Suprapubic skin (tissue), 3 donors: ENCODE measurements around the gene FXYD3.

Source experiments
- POLR2A ChIP-seq, 2 donors: fragments of 450-650 bp; IDR thresholded peaks; one replicate each; pipeline ENCODE4 v1.6.1; 2017; ENCODE audit warnings: antibody characterized with exemption in 2 of 2, mild to moderate bottlenecking in 2 of 2, moderate library complexity in 2 of 2
- TF ChIP-seq, protein P1 (sequence below), 2 donors: fragments of 200-600 bp in 1 of 2; fragments of 450-650 bp in 1 of 2; sonication (generic) in 1 of 2; IDR thresholded peaks; one replicate each; pipeline ENCODE4 v1.5.1; 2016 to 2019; ENCODE audit warnings: antibody characterized with exemption in 2 of 2, mild to moderate bottlenecking in 1 of 2, moderate library complexity in 1 of 2

DNA sequence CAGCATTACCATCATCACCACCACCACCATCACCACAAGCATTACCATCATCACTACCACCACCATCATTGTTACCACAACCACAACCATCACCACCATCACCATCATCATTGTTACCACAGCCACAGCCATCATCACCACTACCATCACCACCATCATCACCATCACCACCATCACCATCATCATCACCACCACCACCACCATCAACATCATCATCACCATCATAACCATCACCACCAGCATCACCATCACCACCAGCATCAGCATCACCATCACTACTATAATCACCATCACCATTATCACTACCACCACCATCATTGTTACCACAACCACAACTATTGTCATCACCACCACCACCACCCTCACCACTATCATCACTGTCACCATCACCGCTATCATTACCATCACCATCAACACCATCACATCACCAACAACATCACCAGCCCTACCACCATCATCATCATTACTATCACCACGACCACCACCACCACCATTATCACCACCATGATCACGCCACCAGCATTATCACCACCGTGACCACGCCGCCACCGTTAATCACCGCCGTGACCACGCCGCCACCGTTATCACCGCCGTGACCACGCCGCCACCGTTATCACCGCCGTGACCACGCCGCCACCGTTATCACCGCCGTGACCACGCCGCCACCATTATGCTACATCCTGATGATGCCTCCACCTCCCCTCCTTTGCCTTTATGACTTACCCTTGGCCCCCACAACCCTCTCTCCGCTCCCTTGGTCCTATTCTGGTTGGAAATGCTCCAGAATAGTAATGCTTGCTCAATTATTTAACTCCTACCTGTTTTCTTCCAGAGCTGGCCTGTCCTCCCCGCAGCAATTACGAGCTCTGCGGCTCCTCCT is 10.0 kb upstream of the FXYD3 start:
- no peak for TF ChIP-seq POLR2A (IDR thresholded peaks at IDR 0.05)
- TF ChIP-seq, protein P1, sequence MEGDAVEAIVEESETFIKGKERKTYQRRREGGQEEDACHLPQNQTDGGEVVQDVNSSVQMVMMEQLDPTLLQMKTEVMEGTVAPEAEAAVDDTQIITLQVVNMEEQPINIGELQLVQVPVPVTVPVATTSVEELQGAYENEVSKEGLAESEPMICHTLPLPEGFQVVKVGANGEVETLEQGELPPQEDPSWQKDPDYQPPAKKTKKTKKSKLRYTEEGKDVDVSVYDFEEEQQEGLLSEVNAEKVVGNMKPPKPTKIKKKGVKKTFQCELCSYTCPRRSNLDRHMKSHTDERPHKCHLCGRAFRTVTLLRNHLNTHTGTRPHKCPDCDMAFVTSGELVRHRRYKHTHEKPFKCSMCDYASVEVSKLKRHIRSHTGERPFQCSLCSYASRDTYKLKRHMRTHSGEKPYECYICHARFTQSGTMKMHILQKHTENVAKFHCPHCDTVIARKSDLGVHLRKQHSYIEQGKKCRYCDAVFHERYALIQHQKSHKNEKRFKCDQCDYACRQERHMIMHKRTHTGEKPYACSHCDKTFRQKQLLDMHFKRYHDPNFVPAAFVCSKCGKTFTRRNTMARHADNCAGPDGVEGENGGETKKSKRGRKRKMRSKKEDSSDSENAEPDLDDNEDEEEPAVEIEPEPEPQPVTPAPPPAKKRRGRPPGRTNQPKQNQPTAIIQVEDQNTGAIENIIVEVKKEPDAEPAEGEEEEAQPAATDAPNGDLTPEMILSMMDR (IDR thresholded peaks at IDR 0.05): no peak
